HepG2 (cell line): Measurements from ENCODE around the gene PYGO2. TPM values are rescaled to one million over a fixed set of nuclear protein-coding genes. Genes with fewer than 3 reads are reported as not detected.

Experiments used
- ATAC-seq: fragments of 200-7000 bp; cut with Tn5 transposase; 3 replicates; pipeline ENCODE4 v1.9.1; 2020; ENCODE audit warnings: mild to moderate bottlenecking, moderate library complexity
- BruUV-seq: library from RNA; stranded (reverse); fragments of 400-500 nt; replicated peaks from 2 replicates; lab custom pipeline; 2021; lab: Mats Ljungman, UMichigan
- CTCF ChIA-PET: fragments of 300-600 bp; formaldehyde crosslinking; extraction: SDS; loops from one replicate; lab custom pipeline; 2021; ENCODE audit warnings: low total read pairs, inconsistent platforms, low intra/inter-chr PET ratio; lab: Yijun Ruan, JAX
- POLR2A ChIA-PET: fragments of 350-600 bp; sonication (Branson Sonifier 250); formaldehyde crosslinking; loops from one replicate; lab custom pipeline; 2020; ENCODE audit warnings: antibody characterized with exemption, inconsistent platforms; lab: Yijun Ruan, JAX
- DNase-seq: peaks from one replicate; pipeline ENCODE4 v3.0.0-alpha.2; 2015; ENCODE audit warnings: low spot score
- FAIRE-seq: peaks from 3 replicates; lab custom pipeline; 2011; peaks lifted over from hg19 to GRCh38; lab: Jason Lieb, UNC
- H2AFZ ChIP-seq: one replicate; pipeline ENCODE4 v1.6.1; 2011; ENCODE audit warnings: low read length, inconsistent platforms
- H3K27ac ChIP-seq: fragments of 300-600 bp; 3 replicates; pipeline ENCODE4 v1.8.0; 2011; ENCODE audit warnings: mixed run types, mild to moderate bottlenecking, mixed read lengths, low read length, inconsistent platforms; ENCODE audit not compliant: insufficient read depth; ENCODE audit errors: extremely low read length
- H3K27me3 ChIP-seq, 2 experiments: fragments of 200-600 bp in 1 of 2; 2 replicates in 1 of 2; 3 replicates in 1 of 2; pipeline versions ENCODE4 v1.6.0 to v1.8.0; 2011; ENCODE audit warnings: low read length in 2 of 2, mild to moderate bottlenecking in 2 of 2, moderate library complexity in 2 of 2, inconsistent platforms in 1 of 2; ENCODE audit not compliant: insufficient read depth in 2 of 2, control insufficient read depth in 1 of 2
- H3K36me3 ChIP-seq, 2 experiments: fragments of 200-600 bp in 1 of 2; replicated peaks in 1 of 2; 2 replicates in 1 of 2; 3 replicates in 1 of 2; pipeline versions ENCODE4 v1.5.1 to v1.8.0; 2011; ENCODE audit warnings: low read length in 2 of 2, inconsistent platforms in 1 of 2; ENCODE audit not compliant: insufficient read depth in 2 of 2, control insufficient read depth in 1 of 2
- H3K4me1 ChIP-seq: 2 replicates; pipeline ENCODE4 v1.5.1; 2012; ENCODE audit warnings: low read length, inconsistent platforms; ENCODE audit not compliant: insufficient read depth
- H3K4me2 ChIP-seq: 2 replicates; pipeline ENCODE4 v1.6.0; 2011; ENCODE audit warnings: low read depth, low read length, inconsistent platforms
- H3K4me3 ChIP-seq, 3 experiments: fragments of 200-600 bp in 1 of 3; sonication (generic), shearing (Covaris generic) in 1 of 3; replicated peaks in 1 of 3; 2 replicates each; pipeline ENCODE4 v1.5.1; 2011 to 2016; ENCODE audit warnings: low read length in 3 of 3, inconsistent platforms in 2 of 3, low read depth in 2 of 3, mild to moderate bottlenecking in 2 of 3, control low read depth in 1 of 3, mixed read lengths in 1 of 3; ENCODE audit not compliant: insufficient read depth in 1 of 3
- H3K79me2 ChIP-seq: one replicate; pipeline ENCODE4 v1.6.1; 2011; ENCODE audit warnings: low read length, inconsistent platforms; ENCODE audit not compliant: insufficient read depth
- H3K9ac ChIP-seq: 2 replicates; pipeline ENCODE4 v1.6.0; 2011; ENCODE audit warnings: mild to moderate bottlenecking, low read depth, low read length, inconsistent platforms; ENCODE audit not compliant: insufficient read depth
- H3K9me3 ChIP-seq: 2 replicates; pipeline ENCODE4 v1.5.1; 2012; ENCODE audit warnings: mild to moderate bottlenecking, low read length
- H4K20me1 ChIP-seq: 2 replicates; pipeline ENCODE4 v1.6.0; 2011; ENCODE audit warnings: inconsistent platforms, mild to moderate bottlenecking, low read length, moderate library complexity; ENCODE audit not compliant: insufficient read depth
- ETV6 ChIP-seq: sonication (generic); formaldehyde crosslinking; conservative IDR thresholded peaks from 2 replicates; pipeline ENCODE4 v1.4.0; 2020; ENCODE audit warnings: missing genetic modification reagents
- GPN1 ChIP-seq: sonication (generic); formaldehyde crosslinking; IDR thresholded peaks from 2 replicates; pipeline ENCODE4 v1.5.1; 2020; ENCODE audit warnings: missing genetic modification reagents, borderline replicate concordance
- HNRNPK ChIP-seq: fragments of 200-400 bp; formaldehyde crosslinking; IDR thresholded peaks from 2 replicates; pipeline ENCODE4 v1.6.1; 2018; ENCODE audit warnings: low read length, low read depth, moderate library complexity, mild to moderate bottlenecking; ENCODE audit not compliant: poor library complexity, severe bottlenecking
- MIER3 ChIP-seq: IDR thresholded peaks from 2 replicates; pipeline ENCODE4 v1.6.1; 2016; ENCODE audit warnings: missing compliant biosample characterization, borderline replicate concordance
- MYPOP ChIP-seq: sonication (generic); formaldehyde crosslinking; IDR thresholded peaks from 2 replicates; pipeline ENCODE4 v1.8.1; 2023; ENCODE audit warnings: mild to moderate bottlenecking, moderate library complexity, missing genetic modification reagents
- MZF1 ChIP-seq: sonication (generic); formaldehyde crosslinking; IDR thresholded peaks from 2 replicates; pipeline ENCODE4 v1.8.1; 2023; ENCODE audit warnings: mild to moderate bottlenecking, missing genetic modification reagents, borderline replicate concordance
- POLR2G ChIP-seq: fragments of 200-400 bp; formaldehyde crosslinking; IDR thresholded peaks from 2 replicates; pipeline ENCODE4 v1.6.1; 2018; ENCODE audit warnings: mild to moderate bottlenecking, low read depth, low read length, moderate library complexity
- SALL1 ChIP-seq: sonication (generic); formaldehyde crosslinking; IDR thresholded peaks from 2 replicates; pipeline ENCODE4 v1.8.0; 2022; ENCODE audit warnings: mild to moderate bottlenecking, missing genetic modification reagents
- U2AF2 ChIP-seq: fragments of 200-400 bp; formaldehyde crosslinking; IDR thresholded peaks from 2 replicates; pipeline ENCODE4 v1.6.1; 2017; ENCODE audit warnings: low read depth, mild to moderate bottlenecking, low read length
- ZKSCAN1 ChIP-seq: fragments of 150-350 bp; IDR thresholded peaks from 2 replicates; pipeline ENCODE4 v1.6.1; 2014; ENCODE audit warnings: low read length
- ZNF143 ChIP-seq: sonication (generic); formaldehyde crosslinking; IDR thresholded peaks from 2 replicates; pipeline ENCODE4 v1.4.0; 2020; ENCODE audit warnings: missing genetic modification reagents
- ZNF224 ChIP-seq: sonication (generic); formaldehyde crosslinking; IDR thresholded peaks from 2 replicates; pipeline ENCODE4 v1.5.0; 2020; ENCODE audit warnings: mild to moderate bottlenecking, missing genetic modification reagents
- ZNF235 ChIP-seq: sonication (generic); formaldehyde crosslinking; IDR thresholded peaks from 2 replicates; pipeline ENCODE4 v1.8.1; 2023; ENCODE audit warnings: mild to moderate bottlenecking, missing genetic modification reagents, borderline replicate concordance
- ZNF24 ChIP-seq: fragments of 450-650 bp; IDR thresholded peaks from 2 replicates; pipeline ENCODE4 v1.6.1; 2017; ENCODE audit warnings: antibody characterized with exemption, mild to moderate bottlenecking
- ZNF253 ChIP-seq: sonication (generic); formaldehyde crosslinking; IDR thresholded peaks from 2 replicates; pipeline ENCODE4 v1.8.0; 2022; ENCODE audit warnings: mild to moderate bottlenecking, missing genetic modification reagents, borderline replicate concordance
- ZNF282 ChIP-seq: fragments of 450-650 bp; IDR thresholded peaks from 2 replicates; pipeline ENCODE4 v1.6.1; 2018; ENCODE audit not compliant: partially characterized antibody
- ZNF446 ChIP-seq: sonication (generic); formaldehyde crosslinking; IDR thresholded peaks from 2 replicates; pipeline ENCODE4 v1.5.0; 2020; ENCODE audit warnings: mild to moderate bottlenecking, missing genetic modification reagents
- ZNF772 ChIP-seq: sonication (generic); formaldehyde crosslinking; IDR thresholded peaks from 2 replicates; pipeline ENCODE4 v1.5.0; 2020; ENCODE audit warnings: mild to moderate bottlenecking, missing genetic modification reagents
- WGBS: methylation state at CpG from one replicate; pipeline ENCODE4 v1.1.6; 2017; ENCODE audit warnings: low lambda C conversion rate; 5-methylcytosine and 5-hydroxymethylcytosine counted together
- in situ Hi-C: cut with HindIII; loops from 2 replicates; pipeline ENCODE4 v1.10.0; 2017; ENCODE audit warnings: low pct_unique_long_range_greater_than_20kb; ENCODE audit not compliant: extremely low pct_ligation_motif_present
- intact Hi-C: fragments of 100-400 bp; cut with micrococcal nuclease; formaldehyde crosslinking; loops from one replicate; pipeline ENCODE4 v1.10.0; 2022; ENCODE audit not compliant: unreplicated experiment
- polyA plus RNA-seq, 8 experiments: library from polyadenylated mRNA; depleted of rRNA in 3 of 8; stranded (reverse) in 7 of 8; unstranded in 1 of 8; fragments of >200 nt; fragmentation: Illumina TruSeq in 4 of 8; extraction: Trizol in 4 of 8; gene quantifications; 2 replicates each; pipeline versions ENCODE4 v1.2.1 to v1.2.3, GENCODE V29; 2011 to 2016; ENCODE audit warnings: low read depth in 4 of 8, missing spikeins in 1 of 8, mixed read lengths in 1 of 8; ENCODE audit not compliant: insufficient read depth in 1 of 8
- total RNA-seq, 5 experiments: library from RNA; depleted of rRNA; stranded (reverse); fragments of >200 nt; fragmentation: Illumina TruSeq; extraction: Trizol; gene quantifications; 2 replicates each; pipeline ENCODE4 v1.2.3, GENCODE V29; 2016; ENCODE audit warnings: low read depth in 1 of 5
- TF ChIP-seq, protein P1 (sequence below): sonication (generic); formaldehyde crosslinking; IDR thresholded peaks from 2 replicates; pipeline ENCODE4 v1.8.0; 2022; ENCODE audit warnings: missing genetic modification reagents, mild to moderate bottlenecking, inconsistent platforms, borderline replicate concordance
- TF ChIP-seq, protein P2 (sequence below): sonication (generic); formaldehyde crosslinking; IDR thresholded peaks from 2 replicates; pipeline ENCODE4 v1.5.0; 2020; ENCODE audit warnings: mild to moderate bottlenecking, missing genetic modification reagents

PYGO2 gene
- total and polyA plus RNA-seq, 2 of the 13 experiments (the other 11 are each of a cell fraction or from before 2014, with no cell fraction given) = 20.3 to 21.8 TPM

DNA sequence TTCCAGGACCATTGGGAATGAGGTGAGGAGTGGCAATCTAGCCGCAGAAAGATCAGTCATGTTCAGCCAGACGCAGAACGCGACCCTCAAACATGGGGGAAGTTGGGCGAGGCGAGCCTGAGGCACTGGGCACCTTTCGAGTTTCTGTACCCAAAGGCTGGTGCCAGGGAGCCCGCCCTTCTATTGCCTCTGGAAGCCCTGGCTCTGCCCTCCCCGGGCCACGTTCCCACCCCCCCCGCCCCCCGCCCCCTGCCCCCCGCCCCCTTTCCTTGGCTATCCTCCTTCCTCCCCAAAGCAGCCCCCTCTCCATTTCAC lies 38.8 kb upstream of the PYGO2 start (continued):
- no peak for TF ChIP-seq ZNF24
- TF ChIP-seq ZNF224 (CRISPR knock-in tag) = 0 out of 2 replicates have a peak, but pooled peaks have one; percentile 17
- TF ChIP-seq ETV6 (CRISPR knock-in tag) = 0 out of 2 replicates have a peak, but pooled peaks have one; percentile 5
- TF ChIP-seq HNRNPK = peak; percentile 39
- TF ChIP-seq SALL1 (CRISPR knock-in tag) = no peak
- 0 out of 2 replicates have a peak, but pooled peaks have one; percentile 5 for TF ChIP-seq MYPOP (CRISPR knock-in tag)
- peak; percentile 19; the same call in 1 of the 2 replicates for TF ChIP-seq POLR2G
- TF ChIP-seq, protein P1, sequence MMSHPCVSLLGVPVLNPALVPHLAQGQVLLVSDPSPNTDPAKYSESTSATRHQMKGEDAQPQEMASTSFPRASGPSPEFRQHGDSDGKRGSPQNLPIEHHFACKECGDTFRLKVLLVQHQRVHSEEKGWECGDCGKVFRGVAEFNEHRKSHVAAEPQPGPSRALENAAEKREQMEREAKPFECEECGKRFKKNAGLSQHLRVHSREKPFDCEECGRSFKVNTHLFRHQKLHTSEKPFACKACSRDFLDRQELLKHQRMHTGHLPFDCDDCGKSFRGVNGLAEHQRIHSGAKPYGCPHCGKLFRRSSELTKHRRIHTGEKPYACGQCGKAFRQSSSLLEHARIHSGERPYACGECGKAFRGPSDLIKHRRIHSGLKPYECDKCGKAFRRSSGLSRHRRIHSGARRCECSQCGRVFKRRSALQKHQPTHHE = no peak

DNA sequence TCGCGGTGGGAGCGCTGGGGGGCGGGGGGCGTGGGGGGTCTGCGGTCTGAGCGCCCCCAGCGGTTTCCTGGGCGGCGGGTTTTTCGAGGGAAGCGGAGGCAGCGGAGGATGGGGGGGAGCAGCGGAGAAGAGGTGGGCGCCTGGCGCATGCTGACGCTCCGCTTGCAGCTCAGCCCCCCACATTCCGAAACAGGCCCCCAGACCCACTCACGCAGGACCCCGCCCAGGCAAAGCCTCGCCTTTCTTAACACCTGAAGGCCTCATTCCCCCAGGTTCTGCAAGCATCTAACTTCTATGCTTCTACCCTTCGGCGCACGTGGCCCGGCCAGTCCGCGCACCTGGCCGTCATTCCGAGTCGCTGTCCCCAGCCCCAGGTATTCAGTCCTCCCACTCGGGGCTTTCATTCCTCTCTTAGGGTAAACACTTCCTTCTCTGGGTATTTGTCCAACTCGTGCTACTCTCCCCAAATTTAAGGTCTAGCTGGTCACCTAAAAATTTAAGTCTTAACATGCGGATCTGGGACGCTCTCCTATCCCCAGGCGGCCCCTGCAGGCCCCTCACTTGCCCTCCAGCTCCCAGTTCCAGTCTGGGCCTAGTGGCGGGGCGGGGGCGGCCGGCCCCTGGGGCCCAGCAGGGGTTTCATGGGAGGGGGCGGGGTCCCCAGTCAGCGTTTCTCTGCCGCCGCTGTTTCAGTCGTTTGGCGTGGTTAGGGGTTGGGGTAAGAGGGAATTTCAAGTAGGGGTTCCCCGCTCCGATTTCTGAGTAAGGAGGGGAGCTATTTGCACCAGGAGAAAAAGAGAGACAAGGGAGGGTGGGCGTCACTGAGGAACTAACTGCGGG lies 38.2 kb upstream of the PYGO2 start:
- H3K4me2 ChIP-seq = peak overlapping the region; percentile 100
- H2AFZ ChIP-seq = no peak overlapping the region
- peak; percentile 41 for DNase-seq
- 44% methylated on average over 49 of the region's 50 CpGs for WGBS
- ChIA-PET CTCF (interaction anchor here (2.8 to 6.8 kb wide), 2 partner anchors 18 to 93 kb away, joined by 11 to 54 read pairs; no protein-coding TSS in a partner anchor), POLR2A (interaction anchor here (0.8 to 6.7 kb wide), 17 partner anchors 10 to 127 kb away, joined by 3 to 90 read pairs (median 6); partner anchors contain the start of genes FLAD1, PBXIP1, PMVK and SHC1)
- no peak for FAIRE-seq
- peak; percentile 7; the same call in 2 of the 3 replicates for ATAC-seq
- H3K36me3 ChIP-seq = no peaks in the 10 kb centered on the region
- H4K20me1 ChIP-seq = no peaks in the 10 kb centered on the region
- no peaks in the 10 kb centered on the region for H3K9me3 ChIP-seq
- peaks cover 26% of the 10 kb centered on the region for H3K4me1 ChIP-seq
- intact Hi-C loops = loop anchor here (1.0 to 5.0 kb wide), 4 partner anchors 26 to 442 kb away; partner anchors contain the start of genes EFNA4, PYGO2 and UBE2Q1
- H3K4me3 ChIP-seq = peak overlapping the region; percentile 72 to 86 (median 84)
- peaks cover 19% of the 10 kb centered on the region for H3K79me2 ChIP-seq
- BruUV-seq = no TSS peak
- H3K27ac ChIP-seq = peak overlapping the region; percentile 97
- peak overlapping the region; percentile 97 for H3K9ac ChIP-seq
- H3K27me3 ChIP-seq = no peaks in the 10 kb centered on the region; a peak in 1 of 5 replicates
- in situ Hi-C loops = loop anchor here (5.0 kb wide), 1 partner anchor 37 kb away; the partner anchor contains the start of gene PYGO2
- TF ChIP-seq U2AF2 (no peak), ZNF772 (CRISPR knock-in tag) (no peak), ZNF143 (CRISPR knock-in tag) (no peak), ZKSCAN1 (no peak), ZNF253 (CRISPR knock-in tag) (no peak), GPN1 (CRISPR knock-in tag) (no peak), MIER3 (no peak), ZNF446 (CRISPR knock-in tag) (0 out of 2 replicates have a peak, but pooled peaks have one; percentile 53), ZNF282 (no peak), MZF1 (CRISPR knock-in tag) (no peak), ZNF235 (CRISPR knock-in tag) (no peak)
- TF ChIP-seq, protein P2, sequence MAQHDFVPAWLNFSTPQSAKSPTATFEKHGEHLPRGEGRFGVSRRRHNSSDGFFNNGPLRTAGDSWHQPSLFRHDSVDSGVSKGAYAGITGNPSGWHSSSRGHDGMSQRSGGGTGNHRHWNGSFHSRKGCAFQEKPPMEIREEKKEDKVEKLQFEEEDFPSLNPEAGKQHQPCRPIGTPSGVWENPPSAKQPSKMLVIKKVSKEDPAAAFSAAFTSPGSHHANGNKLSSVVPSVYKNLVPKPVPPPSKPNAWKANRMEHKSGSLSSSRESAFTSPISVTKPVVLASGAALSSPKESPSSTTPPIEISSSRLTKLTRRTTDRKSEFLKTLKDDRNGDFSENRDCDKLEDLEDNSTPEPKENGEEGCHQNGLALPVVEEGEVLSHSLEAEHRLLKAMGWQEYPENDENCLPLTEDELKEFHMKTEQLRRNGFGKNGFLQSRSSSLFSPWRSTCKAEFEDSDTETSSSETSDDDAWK (CRISPR knock-in tag) = no peak
